Prostate gland (tissue), 2 donors: Measurements from ENCODE around the gene FBXO17. TPM values are rescaled to one million over a fixed set of nuclear protein-coding genes. Genes with fewer than 3 reads are reported as not detected.
"Not testable (repeated sequence)": the region's sequence is repeated elsewhere in the genome, so short reads cannot be mapped to it uniquely, and the experiment has no call there.

ENCODE experiments used
- DNase-seq: peaks from one replicate; pipeline ENCODE4 v3.0.0-alpha.2; 2019; ENCODE audit warnings: low spot score
- H3K27ac ChIP-seq, 2 donors: fragments of 200-600 bp; sonication (generic); 2 replicates each; pipeline ENCODE4 v1.5.1; 2017 to 2019
- H3K27me3 ChIP-seq: fragments of 200-600 bp; sonication (generic); replicated peaks from 2 replicates; pipeline ENCODE4 v1.5.1; 2019; ENCODE audit not compliant: insufficient read depth
- H3K36me3 ChIP-seq, 2 donors: fragments of 200-600 bp; sonication (generic); 1 replicate in 1 of 2; 2 replicates in 1 of 2; pipeline versions ENCODE4 v1.5.1 to v1.8.1; 2017 to 2019
- H3K4me1 ChIP-seq: fragments of 200-600 bp; sonication (generic); replicated peaks from 2 replicates; pipeline ENCODE4 v1.5.1; 2019
- H3K4me3 ChIP-seq, 2 donors: fragments of 200-600 bp; sonication (generic); 2 replicates each; pipeline ENCODE4 v1.5.1; 2017 to 2019
- H3K9me3 ChIP-seq: fragments of 200-600 bp; sonication (generic); 2 replicates; pipeline ENCODE4 v1.5.1; 2017
- POLR2A ChIP-seq: fragments of 450-650 bp; IDR thresholded peaks from one replicate; pipeline ENCODE4 v1.6.1; 2016; ENCODE audit warnings: antibody characterized with exemption, mild to moderate bottlenecking
- POLR2AphosphoS5 ChIP-seq: sonication (generic); formaldehyde crosslinking; IDR thresholded peaks from one replicate; pipeline ENCODE4 v1.6.1; 2017; ENCODE audit warnings: antibody characterized with exemption
- WGBS: methylation state at CpG from one replicate; pipeline ENCODE4 v1.1.5; 2018; 5-methylcytosine and 5-hydroxymethylcytosine counted together
- intact Hi-C: fragments of 100-400 bp; cut with DNase I; formaldehyde crosslinking; loops from one replicate; pipeline ENCODE4 v1.14.2; 2022
- total RNA-seq, 2 donors: library from RNA; depleted of rRNA; stranded (reverse); fragments of >200 nt; gene quantifications; one replicate each; pipeline ENCODE4 v1.1.0, GENCODE V29; 2016
- TF ChIP-seq, protein P1 (sequence below), 4 experiments: fragments of 200-600 bp in 2 of 4; fragments of 450-650 bp in 2 of 4; sonication (generic) in 2 of 4; IDR thresholded peaks; 1 replicate in 3 of 4; 2 replicates in 1 of 4; pipeline ENCODE4 v1.5.1; 2016 to 2019; ENCODE audit warnings: antibody characterized with exemption in 4 of 4, mild to moderate bottlenecking in 2 of 4, moderate library complexity in 2 of 4

The FBXO17 gene
- total RNA-seq, 2 donors from 2014 or later = 25.9 to 40.5 TPM

DNA sequence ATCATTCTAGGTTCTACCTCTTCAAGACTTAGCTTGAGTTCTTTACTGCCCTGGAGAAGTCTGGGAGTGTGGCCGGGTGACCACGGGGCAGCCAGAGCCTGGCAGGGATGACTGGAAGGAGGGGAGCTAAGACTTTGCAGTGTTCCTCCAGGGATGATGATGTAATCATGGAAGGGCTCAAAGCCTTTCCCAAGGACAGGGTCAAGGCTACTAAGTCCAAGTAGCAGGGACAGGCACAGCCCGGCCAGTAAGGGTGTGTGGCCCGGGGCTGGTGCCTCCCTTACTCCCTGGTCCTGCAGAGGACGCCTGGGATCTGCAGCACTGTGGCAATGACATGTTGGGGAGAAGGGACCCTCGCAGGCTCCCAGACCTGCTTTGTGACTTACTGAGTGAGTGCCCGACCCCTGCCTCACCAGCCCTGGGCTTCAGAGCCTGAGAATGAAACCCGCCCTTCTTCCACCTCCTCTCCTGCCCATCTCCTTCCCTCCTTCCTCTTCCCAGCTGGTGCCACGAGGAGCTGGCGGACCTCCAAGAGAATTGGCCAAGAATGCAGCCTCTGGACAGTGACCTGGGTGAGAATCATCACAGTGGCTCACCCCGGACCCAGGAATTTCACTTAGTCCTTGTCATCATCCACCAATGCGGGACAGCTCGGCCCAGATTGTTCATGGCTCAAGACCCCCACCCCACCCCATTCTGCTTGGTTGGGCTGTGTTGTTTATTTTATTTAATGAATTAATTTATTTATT, 15.6 kb upstream of the FBXO17 start:
- DNase-seq = no peak
- TF ChIP-seq, protein P1, sequence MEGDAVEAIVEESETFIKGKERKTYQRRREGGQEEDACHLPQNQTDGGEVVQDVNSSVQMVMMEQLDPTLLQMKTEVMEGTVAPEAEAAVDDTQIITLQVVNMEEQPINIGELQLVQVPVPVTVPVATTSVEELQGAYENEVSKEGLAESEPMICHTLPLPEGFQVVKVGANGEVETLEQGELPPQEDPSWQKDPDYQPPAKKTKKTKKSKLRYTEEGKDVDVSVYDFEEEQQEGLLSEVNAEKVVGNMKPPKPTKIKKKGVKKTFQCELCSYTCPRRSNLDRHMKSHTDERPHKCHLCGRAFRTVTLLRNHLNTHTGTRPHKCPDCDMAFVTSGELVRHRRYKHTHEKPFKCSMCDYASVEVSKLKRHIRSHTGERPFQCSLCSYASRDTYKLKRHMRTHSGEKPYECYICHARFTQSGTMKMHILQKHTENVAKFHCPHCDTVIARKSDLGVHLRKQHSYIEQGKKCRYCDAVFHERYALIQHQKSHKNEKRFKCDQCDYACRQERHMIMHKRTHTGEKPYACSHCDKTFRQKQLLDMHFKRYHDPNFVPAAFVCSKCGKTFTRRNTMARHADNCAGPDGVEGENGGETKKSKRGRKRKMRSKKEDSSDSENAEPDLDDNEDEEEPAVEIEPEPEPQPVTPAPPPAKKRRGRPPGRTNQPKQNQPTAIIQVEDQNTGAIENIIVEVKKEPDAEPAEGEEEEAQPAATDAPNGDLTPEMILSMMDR (IDR thresholded peaks at IDR 0.05) = no peak
- no peak for TF ChIP-seq POLR2A
- TF ChIP-seq POLR2AphosphoS5 = no peak
- Histone ChIP-seq H3K27me3 (no peaks in the 10 kb centered on the region), H3K4me3 (no peak overlapping the region), H3K9me3 (no peaks in the 10 kb centered on the region), H3K27ac (no peak overlapping the region), H3K36me3 (no peaks in the 10 kb centered on the region), H3K4me1 (no peaks in the 10 kb centered on the region)
- intact Hi-C loops = no loop called here
- 72% methylated on average over 13 of the region's 13 CpGs for WGBS

DNA sequence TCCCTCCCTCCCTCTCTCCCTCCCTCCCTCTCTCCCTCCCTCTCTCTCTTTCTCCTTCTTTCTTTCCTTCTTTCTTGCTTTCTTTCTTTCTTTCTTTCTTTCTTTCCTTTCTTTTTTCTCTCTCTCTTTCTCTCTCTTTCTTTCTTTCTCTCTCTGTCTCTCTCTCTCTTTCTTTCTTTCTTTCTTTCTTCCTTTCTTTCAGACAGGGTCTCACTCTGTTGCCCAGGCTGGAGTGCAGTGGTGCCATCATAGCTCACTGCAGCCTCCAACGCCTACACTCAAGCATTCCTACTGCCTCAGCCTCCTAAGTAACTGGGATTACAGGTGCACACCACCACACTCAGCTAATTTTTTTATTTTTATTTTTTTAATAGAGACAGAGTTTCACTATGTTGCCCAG, 14.1 kb upstream of the FBXO17 start:
- H3K36me3 ChIP-seq, H3K4me3 ChIP-seq, H3K27me3 ChIP-seq, DNase-seq, intact Hi-C loops, H3K4me1 ChIP-seq, H3K9me3 ChIP-seq, H3K27ac ChIP-seq: not testable (repeated sequence)
- 81% methylated on average over 1 of the region's 1 CpG for WGBS

DNA sequence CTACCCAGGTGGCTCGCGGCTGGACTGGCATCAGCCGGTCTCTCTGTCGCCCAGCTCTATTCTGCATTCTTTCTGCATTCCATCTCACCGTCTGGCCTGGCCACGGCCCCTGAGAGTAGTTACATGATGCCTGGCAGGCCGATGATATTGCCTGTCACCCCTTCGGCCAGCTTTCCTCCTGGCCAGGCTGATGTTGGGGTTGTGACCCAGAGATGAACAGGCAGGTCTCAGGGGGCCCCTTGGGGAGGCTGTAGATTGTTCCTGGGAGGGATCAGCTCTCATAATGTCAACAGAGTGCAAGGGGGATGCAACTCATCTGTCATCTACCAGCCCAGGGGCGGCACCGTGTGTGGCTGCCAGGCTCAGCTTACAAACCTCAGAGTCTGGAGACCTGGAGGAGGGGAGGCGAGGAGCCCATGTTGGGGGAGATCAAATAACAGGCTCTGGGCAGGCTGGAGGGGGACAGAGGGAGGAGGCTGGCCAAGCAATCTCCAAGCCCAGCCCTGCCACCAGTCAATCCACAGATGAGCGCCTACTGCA, 13.6 kb upstream of the FBXO17 start:
- Histone ChIP-seq H3K27me3 (no peaks in the 10 kb centered on the region), H3K4me1 (no peaks in the 10 kb centered on the region), H3K36me3 (no peaks in the 10 kb centered on the region), H3K27ac (no peak overlapping the region), H3K4me3 (no peak overlapping the region), H3K9me3 (no peaks in the 10 kb centered on the region)
- no peak for TF ChIP-seq POLR2AphosphoS5
- TF ChIP-seq, protein P1 (IDR thresholded peaks at IDR 0.05) = no peak
- TF ChIP-seq POLR2A = no peak
- intact Hi-C loops = no loop called here
- no peak for DNase-seq
- WGBS = 17% methylated on average over 12 of the region's 12 CpGs

DNA sequence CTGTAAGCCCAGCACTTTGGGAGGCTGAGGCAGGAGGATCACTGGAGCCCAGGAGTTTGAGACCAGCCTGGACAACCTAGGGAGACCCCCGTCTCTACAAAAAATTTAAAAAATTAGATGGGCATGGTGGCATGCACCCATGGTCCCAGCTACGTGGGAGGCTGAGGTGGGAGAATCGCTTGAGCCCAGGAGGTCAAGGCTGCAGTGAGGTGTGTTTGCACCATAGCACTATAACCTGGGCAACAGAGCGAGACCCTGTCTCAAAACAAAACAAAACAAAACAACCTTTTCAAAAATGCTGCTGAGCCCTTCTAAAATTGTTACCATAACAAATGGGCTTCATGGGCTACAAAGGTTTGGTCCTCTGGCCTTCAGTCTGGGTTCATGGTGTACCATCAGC, 13.1 kb upstream of the FBXO17 start:
- H3K36me3 ChIP-seq, H3K27me3 ChIP-seq, H3K27ac ChIP-seq, intact Hi-C loops, H3K4me1 ChIP-seq, H3K9me3 ChIP-seq, DNase-seq, H3K4me3 ChIP-seq: not testable (repeated sequence)
- WGBS = 91% methylated on average over 4 of the region's 4 CpGs

DNA sequence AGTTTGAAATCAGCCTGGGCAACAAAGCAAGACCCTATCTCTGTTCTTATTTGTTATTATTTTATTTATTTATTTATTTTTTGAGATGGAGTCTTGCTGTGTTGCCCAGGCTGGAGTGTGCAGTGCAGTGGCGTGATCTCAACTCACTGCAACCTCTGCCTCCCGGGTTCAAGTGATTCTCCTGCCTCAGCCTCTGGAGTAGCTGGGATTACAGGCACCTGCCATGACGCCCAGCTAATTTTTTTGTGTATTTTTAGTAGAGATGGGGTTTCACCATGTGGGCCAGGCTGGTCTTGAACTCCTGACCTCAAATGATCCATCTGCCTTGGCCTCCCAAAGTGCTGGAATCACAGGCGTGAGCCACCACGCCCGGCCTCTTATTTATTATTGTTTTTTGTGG, 12.2 kb upstream of the FBXO17 start:
- H3K36me3 ChIP-seq, H3K4me3 ChIP-seq, intact Hi-C loops, DNase-seq, H3K27ac ChIP-seq, H3K27me3 ChIP-seq, H3K4me1 ChIP-seq, H3K9me3 ChIP-seq: not testable (repeated sequence)
- WGBS = 92% methylated on average over 6 of the region's 6 CpGs

DNA sequence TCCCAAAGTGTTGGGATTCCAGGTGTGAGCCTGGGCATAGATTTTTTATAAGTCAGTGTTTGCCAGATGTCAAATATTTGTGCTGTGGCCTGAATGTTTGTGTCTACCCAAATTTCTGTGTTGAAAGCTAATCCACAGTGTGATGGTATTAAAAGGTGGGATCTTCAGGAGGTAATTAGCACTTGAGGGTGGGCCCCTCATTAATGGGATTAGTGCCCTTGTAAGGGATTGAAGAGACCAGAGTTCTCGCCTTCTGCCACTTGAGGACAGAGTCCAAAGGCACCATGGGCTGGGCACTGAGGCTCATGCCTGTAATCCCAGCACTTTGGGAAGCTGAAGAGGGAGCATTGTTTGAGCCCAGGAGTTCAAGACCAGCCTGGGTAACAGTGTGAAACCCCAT, 9.7 kb upstream of the FBXO17 start:
- Histone ChIP-seq H3K27ac (no peak overlapping the region), H3K4me1 (no peaks in the 10 kb centered on the region), H3K9me3 (no peaks in the 10 kb centered on the region), H3K4me3 (no peak overlapping the region), H3K27me3 (no peaks in the 10 kb centered on the region), H3K36me3 (no peaks in the 10 kb centered on the region)
- intact Hi-C loops = no loop called here
- TF ChIP-seq POLR2AphosphoS5 (no peak), POLR2A (no peak)
- TF ChIP-seq, protein P1 (IDR thresholded peaks at IDR 0.05) = no peak
- no peak for DNase-seq
- 100% methylated on average over 1 of the region's 1 CpG for WGBS
